Stimulated activated CD8-positive, alpha-beta memory T cell treated with anti-CD3 and anti-CD28 coated beads, Interleukin-12 subunit alpha, Interleukin-12 subunit beta, amount 100 ng/mL, for 4 hours (primary cell): ENCODE measurements around the gene GBP5.
"Not testable (repeated sequence)": the region's sequence is repeated elsewhere in the genome, so short reads cannot be mapped to it uniquely, and the experiment has no call there.

Source experiments
- DNase-seq: peaks from one replicate; pipeline ENCODE4 v3.0.0-alpha.2; 2020; ENCODE audit warnings: low read depth

The GBP5 gene

DNA sequence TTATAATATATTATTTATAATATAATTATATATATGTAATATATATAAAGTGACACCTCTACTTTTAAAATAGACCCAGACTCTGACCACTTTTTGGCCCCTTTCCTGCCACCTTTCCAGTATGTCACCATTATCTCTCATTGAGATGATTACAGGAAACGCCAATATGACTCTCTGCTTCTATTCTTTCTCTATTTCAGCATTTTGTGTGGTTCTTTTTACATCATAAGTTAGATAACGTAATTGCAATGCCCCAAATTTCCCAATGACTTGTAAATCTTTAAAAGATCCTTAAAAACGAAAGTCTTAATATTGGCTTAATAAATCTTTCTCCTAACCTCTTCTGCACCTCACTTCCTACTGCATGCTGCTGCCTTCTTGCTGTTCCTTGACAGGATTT lies 8.1 kb upstream of the GBP5 start:
- no peak for DNase-seq

DNA sequence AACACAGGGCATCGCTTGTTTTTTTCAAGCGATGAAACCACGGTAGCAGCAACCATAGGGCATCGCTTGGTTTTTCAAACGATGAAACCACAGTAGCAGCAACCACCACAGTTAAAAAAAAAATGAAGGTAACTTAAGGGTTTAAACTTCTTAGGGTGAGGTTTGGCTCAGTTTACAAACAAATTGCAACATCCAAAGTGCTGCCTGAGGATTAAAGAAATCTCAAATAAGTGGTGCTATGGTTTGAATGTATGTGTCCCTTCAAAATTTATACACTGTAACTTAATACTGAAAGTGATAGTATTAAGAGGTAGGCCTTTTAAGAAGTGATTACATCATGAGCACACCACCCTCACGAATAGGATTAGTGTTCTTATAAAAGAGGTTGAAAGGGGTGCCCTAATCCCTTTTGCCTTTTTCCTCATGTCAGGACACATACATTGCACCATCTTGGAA lies 6.4 kb upstream of the GBP5 start:
- DNase-seq: no peak

DNA sequence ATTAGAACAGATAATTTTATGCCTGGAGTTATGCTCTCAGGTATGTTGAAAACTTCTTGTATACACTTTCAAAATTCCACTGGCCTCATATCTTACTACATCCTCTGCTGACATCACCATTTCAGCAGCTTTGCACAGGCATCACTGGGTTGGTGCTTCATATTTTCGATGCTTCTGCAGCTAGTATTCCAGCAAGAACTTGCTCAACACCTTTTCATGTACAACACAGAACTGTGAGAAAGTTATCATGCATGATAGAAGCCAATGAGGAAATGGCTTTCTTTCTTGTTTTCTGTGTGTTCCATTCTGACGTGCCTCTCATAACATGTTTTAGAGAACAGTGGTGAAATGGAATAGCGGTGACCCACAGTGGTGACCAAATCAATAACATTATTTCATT lies 5.1 kb upstream of the GBP5 start:
- DNase-seq: no peak

DNA sequence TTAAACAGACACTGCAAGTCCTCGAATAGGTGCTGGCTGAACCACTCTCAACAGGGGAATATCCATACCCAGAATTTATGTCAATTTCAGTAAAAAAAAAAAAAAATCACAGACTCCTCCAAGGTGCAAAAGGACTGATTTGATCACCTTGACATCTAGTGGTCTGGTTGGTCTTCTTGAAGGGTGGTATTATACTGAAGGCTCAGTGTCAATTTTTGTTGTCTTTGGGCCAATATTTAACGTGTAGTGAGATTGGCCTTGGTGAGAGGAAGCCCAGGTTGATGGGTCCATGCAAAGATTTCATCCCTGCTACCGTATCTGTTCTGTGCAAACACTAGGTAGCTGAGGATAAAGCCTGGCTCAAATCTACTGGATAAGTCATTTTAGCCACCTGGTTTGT lies 4.0 kb upstream of the GBP5 start:
- DNase-seq: no peak

DNA sequence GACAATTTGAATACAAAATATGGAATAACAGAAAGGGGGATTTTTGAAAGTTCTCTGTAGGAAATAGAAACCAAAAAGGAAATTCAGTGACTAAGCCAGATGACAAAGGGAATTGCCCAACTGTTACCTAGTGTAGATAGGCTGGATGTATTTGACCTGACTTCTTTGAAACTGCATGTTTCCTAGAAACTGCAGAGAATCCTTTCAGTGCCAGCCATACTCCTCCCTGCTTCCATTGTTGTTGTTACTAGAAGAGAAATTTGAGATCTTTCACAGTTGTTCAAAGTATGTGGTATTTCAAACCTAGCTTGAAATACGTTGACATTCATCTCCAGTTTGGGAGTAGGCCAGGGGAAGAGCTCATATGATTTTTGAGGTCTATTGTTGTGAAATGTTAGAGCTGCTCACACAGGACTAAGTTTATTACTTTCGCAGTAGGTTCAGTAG lies 1.8 kb upstream of the GBP5 start:
- DNase-seq: no peak

DNA sequence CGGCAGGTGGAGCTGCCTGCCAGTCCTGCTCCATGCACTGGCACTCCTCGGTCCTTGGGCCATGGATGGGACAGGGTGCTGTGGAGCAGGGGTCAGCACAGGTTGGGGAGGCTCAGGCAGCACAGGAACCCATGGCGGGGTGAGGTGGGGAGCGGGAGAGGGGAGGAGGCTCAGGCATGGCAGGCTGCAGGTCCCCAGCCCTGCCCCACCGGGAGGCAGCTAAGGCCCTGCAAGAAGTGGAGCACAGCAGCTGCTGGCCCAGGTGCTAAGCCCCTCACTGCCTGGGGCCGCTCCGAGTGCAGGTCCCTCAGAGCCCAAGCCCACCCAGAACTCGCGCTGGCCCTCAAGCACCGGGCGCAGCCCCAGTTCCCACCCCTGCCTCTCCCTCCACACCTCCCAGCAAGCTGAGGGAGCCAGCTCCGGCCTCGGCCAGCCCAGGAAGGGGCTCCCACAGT lies 691 bp upstream of the GBP5 start:
- DNase-seq: no peak

DNA sequence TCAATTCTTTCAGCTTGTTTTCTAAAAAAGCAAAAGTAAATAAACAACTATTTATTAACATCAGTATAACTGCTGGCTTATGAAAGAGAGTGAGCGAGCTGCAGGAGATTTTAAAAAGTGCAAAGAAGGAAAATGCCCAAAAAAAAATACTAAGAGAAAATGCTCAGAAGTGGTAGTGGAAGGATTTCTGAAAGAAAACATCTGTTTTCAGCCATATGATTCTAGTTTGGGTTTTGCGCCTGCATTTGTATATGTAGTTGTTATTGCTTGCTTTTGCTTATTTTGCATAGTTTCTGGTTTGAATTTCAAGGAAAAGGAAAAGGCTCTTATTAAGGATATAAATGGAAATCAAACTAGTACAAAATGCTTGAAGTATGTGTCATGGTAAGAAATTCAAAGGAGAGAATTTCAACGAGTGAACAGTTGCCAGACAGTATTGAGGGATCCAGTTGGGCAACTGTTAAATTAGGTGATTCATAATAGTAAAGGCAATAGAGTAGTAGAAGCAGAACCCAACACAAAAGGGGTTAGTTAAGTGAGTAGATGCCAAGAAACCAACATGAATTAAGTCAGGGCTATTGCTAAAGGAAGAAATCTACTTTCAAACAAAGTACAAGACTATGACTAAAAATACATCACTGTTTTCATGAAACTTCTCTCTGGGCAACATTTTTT lies 1.2 kb downstream of the GBP5 start:
- DNase-seq: no peak

DNA sequence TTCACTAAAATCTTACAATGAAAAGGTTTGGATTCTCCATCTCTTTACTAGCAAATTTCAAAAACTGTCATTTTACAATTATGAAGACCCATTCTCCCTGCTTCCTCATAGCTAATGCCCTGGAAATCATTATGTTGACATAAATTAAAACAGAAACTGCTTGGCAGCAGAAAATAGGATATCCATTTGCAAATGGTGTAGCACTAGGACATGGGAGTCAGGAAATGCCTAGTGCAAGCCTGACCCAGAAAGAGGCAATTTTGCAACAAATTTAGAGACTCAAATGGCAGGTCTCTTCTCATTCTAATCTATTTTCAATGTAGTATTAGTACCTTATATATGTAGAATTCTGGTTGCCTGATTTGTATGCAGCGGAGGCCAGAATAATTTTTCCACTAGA lies 2.2 kb downstream of the GBP5 start:
- DNase-seq: no peak

DNA sequence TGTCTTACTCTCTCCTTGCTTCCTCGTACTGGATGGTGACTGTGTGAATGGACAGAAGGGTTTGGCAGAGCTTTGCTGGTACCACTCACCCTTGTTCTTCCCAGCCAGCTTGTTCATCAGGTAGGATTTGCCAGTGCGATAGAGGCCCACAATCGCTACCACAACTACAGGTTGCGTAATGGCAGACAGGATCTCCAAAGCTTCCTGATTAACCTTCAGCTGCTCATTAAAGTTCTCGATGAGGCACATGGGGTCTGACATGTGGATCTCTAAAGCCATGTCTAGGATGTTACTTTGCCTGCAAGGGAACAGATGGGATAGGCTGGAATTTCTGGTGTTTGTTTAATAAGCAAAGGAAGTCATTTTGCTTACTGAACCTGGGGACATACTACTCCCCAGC lies 3.4 kb downstream of the GBP5 start:
- DNase-seq: no peak

DNA sequence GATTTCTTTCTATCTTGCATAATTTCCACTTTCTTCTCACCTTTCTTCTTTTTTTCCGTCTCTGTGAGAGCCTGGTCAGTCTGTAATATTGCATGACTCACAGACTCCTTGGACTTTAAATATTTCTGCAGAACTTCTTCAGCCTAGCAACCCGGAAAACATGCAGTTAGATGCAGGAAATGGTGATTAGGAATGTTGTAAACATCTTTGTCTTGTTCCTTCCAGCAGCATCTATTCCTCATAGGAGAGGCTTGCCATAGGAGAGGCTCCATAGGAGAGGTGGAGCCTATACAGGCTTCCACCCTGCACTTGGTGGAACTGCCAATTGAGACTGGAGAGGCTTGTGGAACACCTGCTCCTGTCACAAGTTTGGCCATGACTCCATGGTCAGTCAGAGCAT lies 10.0 kb downstream of the GBP5 start:
- DNase-seq: no peak

DNA sequence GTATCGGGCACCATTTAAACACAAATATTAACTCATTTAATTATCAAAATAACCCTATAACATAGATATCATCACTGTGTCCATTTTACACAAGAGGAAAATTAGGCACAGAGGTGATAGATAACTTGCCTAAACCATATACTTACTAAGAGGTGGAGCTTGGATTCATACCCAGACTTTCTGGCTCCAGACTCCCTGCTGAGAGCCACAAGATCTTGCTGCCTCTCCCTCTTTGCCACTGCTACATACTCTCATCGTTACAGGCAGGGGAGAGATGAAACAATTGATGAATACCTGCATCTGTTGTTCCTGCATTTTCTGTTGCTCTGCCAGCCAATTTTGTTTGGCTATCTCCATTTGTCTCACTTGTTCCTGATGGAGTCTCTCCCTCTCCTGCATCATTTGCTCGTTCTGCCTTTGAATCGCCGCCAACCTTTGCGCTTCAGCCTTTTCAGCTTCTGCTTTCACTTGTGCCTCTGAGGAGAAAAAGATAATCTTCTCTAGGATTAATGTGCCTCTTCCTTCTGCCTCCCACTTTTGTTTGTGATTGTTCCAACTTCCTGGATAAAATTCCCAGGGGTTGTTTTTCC lies 10.6 kb downstream of the GBP5 start:
- no peak for DNase-seq

DNA sequence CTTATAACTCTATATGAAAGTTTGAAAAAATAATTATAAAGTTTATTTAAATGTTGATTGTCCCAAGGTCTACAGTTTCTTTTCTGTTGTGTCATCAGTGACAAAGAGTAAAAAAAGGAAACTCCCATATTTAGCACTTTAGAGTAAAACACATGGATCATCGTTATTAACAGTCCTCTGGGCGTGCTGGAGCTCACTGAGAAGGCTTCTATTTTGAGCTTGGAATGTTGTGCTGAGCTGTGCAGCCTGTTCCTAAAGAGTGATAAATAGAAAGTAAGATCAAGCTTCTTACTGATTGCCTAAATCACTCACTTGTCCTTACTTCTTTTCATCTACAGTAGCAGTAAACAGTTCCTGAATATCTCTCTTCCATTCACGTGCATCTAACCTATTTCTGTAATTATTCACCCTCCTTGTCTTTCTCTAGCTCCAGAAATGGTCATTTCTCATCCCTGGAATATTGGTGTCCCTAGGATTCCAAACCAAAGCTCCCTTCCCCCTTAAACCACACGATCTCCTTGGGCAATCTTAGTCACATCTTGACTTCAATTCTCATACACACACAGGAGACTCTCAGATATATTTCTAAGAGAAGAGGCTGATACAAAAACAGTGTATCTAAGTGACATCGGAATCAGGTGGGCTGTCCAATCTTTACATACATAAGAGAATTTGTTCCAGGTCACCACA lies 11.9 kb downstream of the GBP5 start:
- DNase-seq: no peak

DNA sequence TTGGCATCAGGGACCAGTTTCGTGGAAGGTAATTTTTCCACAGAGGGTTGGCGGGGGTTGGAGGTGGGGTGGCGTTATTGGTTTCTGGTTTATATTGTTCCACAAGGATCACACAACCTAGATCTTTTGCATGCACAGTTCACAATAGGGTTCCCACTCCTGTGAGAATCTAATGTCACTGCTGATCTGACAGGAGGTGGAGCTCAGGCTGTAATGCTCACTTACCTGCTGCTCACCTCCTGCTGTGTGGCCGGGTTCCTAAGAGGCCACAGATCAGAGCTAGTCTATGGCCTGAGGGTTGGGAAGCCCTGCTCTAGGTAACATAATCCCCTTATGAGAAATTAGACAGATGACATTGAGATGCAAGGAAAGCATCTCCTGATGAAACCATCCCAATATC lies 12.6 kb downstream of the GBP5 start:
- no peak for DNase-seq

DNA sequence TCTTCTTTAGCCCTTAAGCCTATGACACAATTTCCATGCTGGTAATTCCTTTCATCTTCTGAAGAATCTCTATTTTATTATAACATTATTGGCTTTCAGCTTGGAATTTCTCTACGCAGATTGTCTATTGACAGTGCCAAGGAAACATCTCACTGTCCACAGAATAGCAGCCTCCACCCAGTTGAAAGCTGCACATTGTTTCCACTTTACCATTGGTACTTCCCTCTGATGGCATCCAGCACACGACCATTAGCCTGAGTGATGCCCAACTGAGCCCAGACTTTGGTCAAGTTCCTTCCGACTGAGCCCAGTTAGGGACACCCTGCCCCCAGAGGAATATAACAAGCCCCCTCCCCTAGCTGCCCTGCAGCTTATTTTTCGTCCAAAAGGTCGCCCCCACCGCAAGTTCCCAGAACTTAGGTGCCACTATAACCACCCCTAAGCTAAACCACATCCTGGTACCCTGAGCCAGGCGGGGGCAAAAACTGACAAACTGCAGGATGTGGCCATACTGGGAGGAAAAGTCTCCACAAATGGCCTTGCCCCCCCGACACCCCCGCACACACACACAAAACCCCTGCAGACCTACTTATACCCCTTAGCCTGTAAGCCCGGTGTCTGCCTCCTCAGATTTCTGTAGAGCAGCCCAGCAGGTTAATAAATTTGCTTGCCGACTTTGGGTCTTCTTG lies 13.2 kb downstream of the GBP5 start:
- DNase-seq: peak; percentile 33

DNA sequence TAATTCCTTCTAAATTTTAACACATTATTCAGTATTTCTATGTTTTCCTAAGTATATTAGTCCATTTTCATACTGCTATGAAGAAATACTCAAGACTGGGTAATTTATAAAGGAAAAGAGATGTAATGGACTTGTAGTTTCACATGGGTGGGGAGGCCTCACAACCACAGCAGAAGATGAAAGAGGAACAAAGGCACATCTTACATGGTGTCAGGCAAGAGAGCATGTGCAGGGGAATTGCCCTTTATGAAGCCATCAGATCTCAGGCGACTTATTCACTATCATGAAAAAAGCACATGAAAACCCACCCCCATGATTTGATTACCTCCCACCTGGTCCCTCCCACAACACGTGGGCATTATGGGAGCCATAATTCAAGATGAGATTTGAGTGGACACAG lies 15.6 kb downstream of the GBP5 start:
- no peak for DNase-seq

DNA sequence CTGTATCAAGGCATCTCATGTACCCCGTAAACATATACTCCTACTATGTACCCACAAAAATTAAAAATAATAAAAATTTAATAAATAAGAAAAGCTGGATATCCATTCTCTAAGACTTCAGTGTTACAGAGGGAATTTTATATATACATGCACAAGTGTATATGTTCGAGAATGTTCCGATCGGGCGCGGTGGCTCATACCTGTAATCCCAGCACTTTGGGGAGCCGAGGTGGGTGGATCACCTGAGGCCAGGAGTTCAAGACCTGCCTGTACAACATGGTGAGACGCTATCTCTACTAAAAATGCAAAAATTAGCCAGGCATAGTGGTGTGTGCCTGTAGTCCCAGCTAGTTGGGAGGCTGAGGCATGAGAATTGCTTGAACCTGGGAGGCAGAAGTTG lies 17.1 kb downstream of the GBP5 start:
- not testable (repeated sequence) for DNase-seq

DNA sequence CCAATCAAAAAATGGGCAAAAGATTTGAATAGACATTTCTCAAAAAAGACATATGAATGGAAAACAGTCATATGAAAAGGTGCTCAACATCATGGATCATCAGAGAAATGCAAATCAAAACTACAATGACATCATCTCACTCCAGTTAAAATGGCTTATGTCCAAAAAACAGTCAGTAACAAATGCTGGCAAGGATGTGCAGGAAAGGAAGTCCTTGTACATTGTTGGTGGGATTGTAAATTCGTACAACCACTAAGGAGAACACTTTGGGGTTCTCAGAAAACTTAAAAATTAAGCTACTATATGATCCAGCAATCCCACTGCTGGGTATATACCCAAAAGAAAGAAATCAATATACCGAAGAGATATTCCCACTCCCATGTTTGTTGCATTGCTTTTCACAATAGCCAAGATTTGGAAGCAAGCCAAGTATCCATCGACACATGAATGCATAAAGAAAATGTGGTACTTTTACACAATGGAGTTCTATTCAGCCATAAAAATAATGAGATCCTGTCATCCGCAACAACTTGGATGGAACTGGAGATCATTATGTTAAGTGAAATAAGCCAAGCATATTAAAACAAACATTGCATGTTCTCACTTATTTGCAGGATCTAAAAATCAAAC lies 17.9 kb downstream of the GBP5 start:
- DNase-seq: no peak

DNA sequence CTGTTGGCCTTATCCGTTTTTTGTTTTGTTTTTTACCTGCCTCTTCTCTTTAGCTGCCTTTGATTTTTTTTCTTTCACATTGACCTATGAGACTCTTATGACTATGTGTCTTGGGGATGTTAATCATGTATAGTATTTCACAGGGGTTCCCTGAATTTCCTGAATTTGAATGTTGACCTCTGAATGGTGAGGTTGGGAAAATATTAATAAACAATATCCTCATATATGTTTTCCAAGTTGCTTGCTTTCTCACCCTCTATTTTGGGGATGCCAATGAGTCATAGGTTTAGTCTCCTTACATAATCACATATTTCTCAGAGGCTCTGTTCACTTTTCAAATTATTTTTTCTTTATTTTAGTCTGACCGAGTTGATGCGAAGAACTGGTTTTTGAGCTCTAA lies 29.6 kb downstream of the GBP5 start:
- DNase-seq: no peak
